Limb (tissue), 2 donors: ENCODE measurements around the gene EDA2R.

Source experiments
- DNase-seq, 2 donors: peaks; one replicate each; pipeline ENCODE4 v3.0.0-alpha.2; 2016; ENCODE audit errors: extremely low spot score in 2 of 2

Gene EDA2R

GRCh38 chrX:66547847-66548369, 91.0 kb downstream of the EDA2R start:
- DNase-seq, result no peak
